ENCODE results near the gene MTCL3.

The MTCL3 gene

DNA sequence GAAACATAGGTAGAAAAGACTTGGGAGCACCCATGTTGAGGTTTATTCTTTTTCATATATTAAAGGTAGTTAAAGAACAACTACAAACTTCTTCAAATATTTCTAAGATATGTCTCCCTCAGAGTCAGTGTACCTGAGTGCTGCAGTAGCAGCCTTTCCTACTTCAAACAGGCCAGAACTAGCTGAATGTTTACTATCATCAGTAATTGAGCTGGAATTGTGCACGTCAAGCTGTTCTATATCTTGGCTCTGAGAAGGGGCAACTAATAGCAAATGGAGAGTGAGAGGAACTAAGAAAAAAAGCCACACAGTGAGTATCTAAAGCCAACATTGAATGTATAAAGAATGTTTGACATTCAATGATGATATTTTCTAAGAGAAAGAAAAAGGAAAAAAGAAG is 21.7 kb downstream of the MTCL3 start:
- POLR2A ChIA-PET = no interaction called here

GRCh38 chr6:127496471-127496870 is 22.7 kb downstream of the MTCL3 start:
- Mint-ChIP-seq H3K27ac (no peak overlapping the region), H3K4me1 (no peaks in the 10 kb centered on the region), H3K27me3 (peaks cover 14% of the 10 kb centered on the region), H3K9me3 (no peaks in the 10 kb centered on the region), H3K4me3 (no peak overlapping the region), H3K36me3 (ENCODE audit: low read depth) (no peaks in the 10 kb centered on the region)
- DNase-seq (no peak), ATAC-seq (ENCODE audit: low read depth) (no peak)
- ChIA-PET POLR2A (no interaction called here), CTCF (no interaction called here)
- intact Hi-C loops (cut with micrococcal nuclease) = no loop called here
- TF ChIP-seq, protein P1, sequence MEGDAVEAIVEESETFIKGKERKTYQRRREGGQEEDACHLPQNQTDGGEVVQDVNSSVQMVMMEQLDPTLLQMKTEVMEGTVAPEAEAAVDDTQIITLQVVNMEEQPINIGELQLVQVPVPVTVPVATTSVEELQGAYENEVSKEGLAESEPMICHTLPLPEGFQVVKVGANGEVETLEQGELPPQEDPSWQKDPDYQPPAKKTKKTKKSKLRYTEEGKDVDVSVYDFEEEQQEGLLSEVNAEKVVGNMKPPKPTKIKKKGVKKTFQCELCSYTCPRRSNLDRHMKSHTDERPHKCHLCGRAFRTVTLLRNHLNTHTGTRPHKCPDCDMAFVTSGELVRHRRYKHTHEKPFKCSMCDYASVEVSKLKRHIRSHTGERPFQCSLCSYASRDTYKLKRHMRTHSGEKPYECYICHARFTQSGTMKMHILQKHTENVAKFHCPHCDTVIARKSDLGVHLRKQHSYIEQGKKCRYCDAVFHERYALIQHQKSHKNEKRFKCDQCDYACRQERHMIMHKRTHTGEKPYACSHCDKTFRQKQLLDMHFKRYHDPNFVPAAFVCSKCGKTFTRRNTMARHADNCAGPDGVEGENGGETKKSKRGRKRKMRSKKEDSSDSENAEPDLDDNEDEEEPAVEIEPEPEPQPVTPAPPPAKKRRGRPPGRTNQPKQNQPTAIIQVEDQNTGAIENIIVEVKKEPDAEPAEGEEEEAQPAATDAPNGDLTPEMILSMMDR (IDR thresholded peaks at IDR 0.05) = no peak

More for the DNA sequence above, 21.7 kb downstream of the MTCL3 start:
- Mint-ChIP-seq H3K27ac (no peak overlapping the region), H3K36me3 (ENCODE audit: low read depth) (no peaks in the 10 kb centered on the region), H3K9me3 (no peaks in the 10 kb centered on the region), H3K4me1 (no peaks in the 10 kb centered on the region), H3K27me3 (peaks cover 14% of the 10 kb centered on the region), H3K4me3 (no peak overlapping the region)
- intact Hi-C loops (cut with micrococcal nuclease) = no loop called here
- TF ChIP-seq, protein P1 (IDR thresholded peaks at IDR 0.05) = no peak
- DNase-seq (no peak), ATAC-seq (ENCODE audit: low read depth) (no peak)
- CTCF ChIA-PET = no interaction called here

- no peaks in the 10 kb centered on the region for H3K4me1 Mint-ChIP-seq
- no peaks in the 10 kb centered on the region for H3K36me3 Mint-ChIP-seq (ENCODE audit: low read depth)
- CTCF ChIA-PET = interaction anchor here (0.9 to 1.0 kb wide), 2 partner anchors 25 to 28 kb away, joined by 3 read pairs; partner anchors contain the start of gene MTCL3
- H3K9me3 Mint-ChIP-seq = no peaks in the 10 kb centered on the region
- no peak for ATAC-seq (ENCODE audit: low read depth)
- no peak overlapping the region for H3K27ac Mint-ChIP-seq
- no peak overlapping the region for H3K4me3 Mint-ChIP-seq
- POLR2A ChIA-PET = no interaction called here
- TF ChIP-seq, protein P1 (IDR thresholded peaks at IDR 0.05) = no peak
- intact Hi-C loops (cut with micrococcal nuclease) = no loop called here
- peaks cover 14% of the 10 kb centered on the region for H3K27me3 Mint-ChIP-seq
- DNase-seq = no peak
Measured at GRCh38 chr6:127494240-127494767, 24.8 kb downstream of the MTCL3 start.

DNA sequence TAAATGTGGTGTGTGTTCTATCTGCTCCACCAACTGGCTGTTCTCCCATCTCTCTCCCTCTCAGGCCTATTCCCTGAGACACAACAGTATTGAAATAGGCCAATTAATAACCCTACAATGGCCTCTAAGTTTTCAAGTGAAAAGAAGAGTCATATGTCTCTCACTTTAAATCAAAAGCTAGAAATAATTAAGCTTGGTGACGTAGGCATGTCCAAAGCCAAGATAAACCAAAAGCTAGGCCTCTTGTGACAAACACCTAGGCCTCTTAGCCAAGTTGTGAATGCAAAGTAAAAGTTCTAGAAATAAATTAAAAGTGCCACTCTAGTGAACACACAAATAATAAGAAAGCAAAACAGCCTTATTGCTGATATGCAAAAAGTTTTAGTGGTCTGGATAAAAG is 29.9 kb downstream of the MTCL3 start:
- no peak overlapping the region for H3K27ac Mint-ChIP-seq
- H3K9me3 Mint-ChIP-seq = no peaks in the 10 kb centered on the region
- POLR2A ChIA-PET = no interaction called here

GRCh38 chr6:127486934-127487333 is 32.2 kb downstream of the MTCL3 start:
- ChIA-PET CTCF (no interaction called here), POLR2A (no interaction called here)
- intact Hi-C loops (cut with micrococcal nuclease) = no loop called here
- Mint-ChIP-seq H3K27ac (no peak overlapping the region), H3K4me1 (peaks cover 13% of the 10 kb centered on the region), H3K27me3 (no peaks in the 10 kb centered on the region), H3K9me3 (no peaks in the 10 kb centered on the region), H3K36me3 (ENCODE audit: low read depth) (no peaks in the 10 kb centered on the region), H3K4me3 (no peak overlapping the region)
- TF ChIP-seq, protein P1 (IDR thresholded peaks at IDR 0.05) = no peak
- ATAC-seq (ENCODE audit: low read depth) = no peak
- DNase-seq = no peak

More for the DNA sequence above, 29.9 kb downstream of the MTCL3 start:
- H3K4me3 Mint-ChIP-seq = no peak overlapping the region
- H3K27me3 Mint-ChIP-seq = no peaks in the 10 kb centered on the region
- no peak for DNase-seq
- intact Hi-C loops (cut with micrococcal nuclease) = no loop called here
- CTCF ChIA-PET = no interaction called here
- TF ChIP-seq, protein P1 (IDR thresholded peaks at IDR 0.05) = no peak
- H3K4me1 Mint-ChIP-seq = peaks cover 5% of the 10 kb centered on the region
- H3K36me3 Mint-ChIP-seq (ENCODE audit: low read depth) = no peaks in the 10 kb centered on the region
- ATAC-seq (ENCODE audit: low read depth) = no peak

Measured in activated B cell treated with CpG ODN at 0.5 μM for 24 hours (primary cell).